ENCODE data around the gene PTPRD. TPM values are rescaled to one million over a fixed set of nuclear protein-coding genes. Genes with fewer than 3 reads are reported as not detected.

Gene PTPRD
- total and polyA plus RNA-seq, 2 donors (not counting 1 experiment from before 2014, with no cell fraction given): 0.35 to 4.8 TPM

- H3K4me2 ChIP-seq (ENCODE audit: extremely low read depth, insufficient read depth, low read length): no peak overlapping the region
Observed at GRCh38 chr9:8388132-8388531, 2224.7 kb downstream of the PTPRD start.

GRCh38 chr9:8384091-8384490 lies 2228.7 kb downstream of the PTPRD start:
- no peak overlapping the region for H2AFZ ChIP-seq (ENCODE audit: low read length)
- no peaks in the 10 kb centered on the region for H3K36me3 ChIP-seq (ENCODE audit: control insufficient read depth, insufficient read depth, low read length)
- no peak for DNase-seq (ENCODE audit: low read depth in 2 of 2)
- H3K79me2 ChIP-seq (ENCODE audit: control insufficient read depth, insufficient read depth, low read length): no peaks in the 10 kb centered on the region
- TF ChIP-seq CTCF (conservative IDR thresholded peaks at IDR 0.05 in 1 of 2, IDR thresholded peaks at IDR 0.05 in 1 of 2; ENCODE audit: low read depth in 1 of 2, low read length in 2 of 2) (no peak), EZH2 (IDR thresholded peaks at IDR 0.05; ENCODE audit: low read length, missing control alignments) (no peak)
- no peaks in the 10 kb centered on the region for H3K27me3 ChIP-seq (ENCODE audit: control insufficient read depth, insufficient read depth, low read length)
- no peaks in the 10 kb centered on the region for H3K9me3 ChIP-seq (ENCODE audit: control insufficient read depth, insufficient read depth, low read depth, low read length)
- no peak overlapping the region for H3K9ac ChIP-seq (ENCODE audit: insufficient read depth, low read length)
- no peaks in the 10 kb centered on the region for H4K20me1 ChIP-seq (ENCODE audit: control insufficient read depth, extremely low read depth, insufficient read depth, low read length)
- H3K4me3 ChIP-seq (replicated peaks in 1 of 4; ENCODE audit: control extremely low read depth in 1 of 4, insufficient read depth in 1 of 4, low read depth in 3 of 4, low read length in 4 of 4): no peak overlapping the region
- H3K4me1 ChIP-seq (ENCODE audit: control insufficient read depth, extremely low read depth, insufficient read depth, low read length): no peaks in the 10 kb centered on the region
- H3K4me2 ChIP-seq (ENCODE audit: extremely low read depth, insufficient read depth, low read length): no peak overlapping the region
- H3K27ac ChIP-seq (ENCODE audit: insufficient read depth, low read length): no peak overlapping the region

More at GRCh38 chr9:8388132-8388531, 2224.7 kb downstream of the PTPRD start:
- Histone ChIP-seq H3K27ac (ENCODE audit: insufficient read depth, low read length) (no peak overlapping the region), H4K20me1 (ENCODE audit: control insufficient read depth, extremely low read depth, insufficient read depth, low read length) (no peaks in the 10 kb centered on the region), H2AFZ (ENCODE audit: low read length) (no peak overlapping the region), H3K4me3 (replicated peaks in 1 of 4; ENCODE audit: control extremely low read depth in 1 of 4, insufficient read depth in 1 of 4, low read depth in 3 of 4, low read length in 4 of 4) (no peak overlapping the region), H3K36me3 (ENCODE audit: control insufficient read depth, insufficient read depth, low read length) (no peaks in the 10 kb centered on the region), H3K4me1 (ENCODE audit: control insufficient read depth, extremely low read depth, insufficient read depth, low read length) (no peaks in the 10 kb centered on the region), H3K9me3 (ENCODE audit: control insufficient read depth, insufficient read depth, low read depth, low read length) (no peaks in the 10 kb centered on the region), H3K27me3 (ENCODE audit: control insufficient read depth, insufficient read depth, low read length) (no peaks in the 10 kb centered on the region), H3K9ac (ENCODE audit: insufficient read depth, low read length) (no peak overlapping the region), H3K79me2 (ENCODE audit: control insufficient read depth, insufficient read depth, low read length) (no peaks in the 10 kb centered on the region)
- DNase-seq (ENCODE audit: low read depth in 2 of 2): no peak
- TF ChIP-seq CTCF (conservative IDR thresholded peaks at IDR 0.05 in 1 of 2, IDR thresholded peaks at IDR 0.05 in 1 of 2; ENCODE audit: low read depth in 1 of 2, low read length in 2 of 2): no peak
- no peak for TF ChIP-seq EZH2 (IDR thresholded peaks at IDR 0.05; ENCODE audit: low read length, missing control alignments)

- no peak overlapping the region for H3K27ac ChIP-seq (ENCODE audit: insufficient read depth, low read length)
Observed at GRCh38 chr9:8382777-8383527, 2229.8 kb downstream of the PTPRD start.

More at GRCh38 chr9:8382777-8383527, 2229.8 kb downstream of the PTPRD start:
- no peaks in the 10 kb centered on the region for H3K36me3 ChIP-seq (ENCODE audit: control insufficient read depth, insufficient read depth, low read length)
- H3K79me2 ChIP-seq (ENCODE audit: control insufficient read depth, insufficient read depth, low read length): no peaks in the 10 kb centered on the region
- no peaks in the 10 kb centered on the region for H3K9me3 ChIP-seq (ENCODE audit: control insufficient read depth, insufficient read depth, low read depth, low read length)
- no peaks in the 10 kb centered on the region for H4K20me1 ChIP-seq (ENCODE audit: control insufficient read depth, extremely low read depth, insufficient read depth, low read length)
- H3K9ac ChIP-seq (ENCODE audit: insufficient read depth, low read length): no peak overlapping the region
- no peaks in the 10 kb centered on the region for H3K4me1 ChIP-seq (ENCODE audit: control insufficient read depth, extremely low read depth, insufficient read depth, low read length)
- no peak overlapping the region for H3K4me2 ChIP-seq (ENCODE audit: extremely low read depth, insufficient read depth, low read length)
- no peak overlapping the region for H2AFZ ChIP-seq (ENCODE audit: low read length)
- no peak overlapping the region for H3K4me3 ChIP-seq (replicated peaks in 1 of 4; ENCODE audit: control extremely low read depth in 1 of 4, insufficient read depth in 1 of 4, low read depth in 3 of 4, low read length in 4 of 4)
- no peak for TF ChIP-seq EZH2 (IDR thresholded peaks at IDR 0.05; ENCODE audit: low read length, missing control alignments)
- no peak for TF ChIP-seq CTCF (conservative IDR thresholded peaks at IDR 0.05 in 1 of 2, IDR thresholded peaks at IDR 0.05 in 1 of 2; ENCODE audit: low read depth in 1 of 2, low read length in 2 of 2)
- no peaks in the 10 kb centered on the region for H3K27me3 ChIP-seq (ENCODE audit: control insufficient read depth, insufficient read depth, low read length)
- DNase-seq (ENCODE audit: low read depth in 2 of 2): peak in 1 of 2 donors; percentile 17

All from fibroblast of lung (primary cell).